Stimulated activated CD4-positive, alpha-beta T cell treated with anti-CD3 and anti-CD28 coated beads, Interleukin-15, amount 100 ng/mL, for 1 hour (primary cell): ENCODE measurements around the gene MAPK1.
A peak's percentile ranks its signal among the peaks of the same experiment; 100 is the strongest.
"Not testable (repeated sequence)": the region's sequence is repeated elsewhere in the genome, so short reads cannot be mapped to it uniquely, and the experiment has no call there.

Experiments
- DNase-seq, 2 donors: peaks; one replicate each; pipeline ENCODE4 v3.0.0-alpha.2; 2020; ENCODE audit warnings: low read depth in 1 of 2, low spot score in 1 of 2

Gene MAPK1

GRCh38 chr22:21867528-21868266 lies at the start of gene MAPK1:
Gene MAPK1, minus strand, starts transcription at chr22:21867645. Its CDS starts 205 bp downstream, at chr22:21867440.
- DNase-seq: peak; percentile 86 to 91

- DNase-seq: no peak
Measured at GRCh38 chr22:21916309-21916918, 49.0 kb upstream of the MAPK1 start.

DNA sequence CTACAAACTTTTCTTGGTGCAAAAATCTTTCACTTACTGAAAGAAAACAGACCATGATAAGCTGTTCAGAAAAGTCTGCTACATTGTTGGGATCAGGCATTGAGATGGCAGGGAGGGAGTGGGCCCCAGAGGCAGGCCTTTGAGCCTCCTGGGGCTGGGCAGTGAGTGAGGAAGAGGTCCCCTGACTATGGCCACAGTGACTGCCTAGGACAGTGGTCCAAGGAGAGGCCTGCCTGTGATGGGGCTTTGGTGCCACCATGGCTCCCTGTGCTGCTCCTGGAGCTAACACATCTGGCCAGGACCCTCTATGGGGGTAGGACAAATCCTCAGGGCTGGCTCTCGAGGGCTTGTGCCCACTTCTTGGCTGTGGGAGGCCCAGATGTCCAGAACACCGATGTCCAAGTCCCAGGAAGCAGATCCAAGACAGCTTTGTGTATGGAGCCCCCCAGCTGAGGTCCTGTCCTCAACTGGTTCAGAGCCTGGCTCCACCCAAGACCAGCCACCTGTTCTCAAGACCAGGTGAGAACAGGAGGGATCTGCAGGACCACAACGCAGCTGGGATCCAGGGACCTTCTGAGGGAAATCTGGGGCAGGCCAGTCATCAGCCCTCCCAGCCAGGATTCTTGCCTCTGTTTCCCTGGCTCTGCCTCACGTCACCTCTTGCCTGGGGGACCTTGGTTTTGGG lies 48.3 kb upstream of the MAPK1 start:
- DNase-seq: no peak

DNA sequence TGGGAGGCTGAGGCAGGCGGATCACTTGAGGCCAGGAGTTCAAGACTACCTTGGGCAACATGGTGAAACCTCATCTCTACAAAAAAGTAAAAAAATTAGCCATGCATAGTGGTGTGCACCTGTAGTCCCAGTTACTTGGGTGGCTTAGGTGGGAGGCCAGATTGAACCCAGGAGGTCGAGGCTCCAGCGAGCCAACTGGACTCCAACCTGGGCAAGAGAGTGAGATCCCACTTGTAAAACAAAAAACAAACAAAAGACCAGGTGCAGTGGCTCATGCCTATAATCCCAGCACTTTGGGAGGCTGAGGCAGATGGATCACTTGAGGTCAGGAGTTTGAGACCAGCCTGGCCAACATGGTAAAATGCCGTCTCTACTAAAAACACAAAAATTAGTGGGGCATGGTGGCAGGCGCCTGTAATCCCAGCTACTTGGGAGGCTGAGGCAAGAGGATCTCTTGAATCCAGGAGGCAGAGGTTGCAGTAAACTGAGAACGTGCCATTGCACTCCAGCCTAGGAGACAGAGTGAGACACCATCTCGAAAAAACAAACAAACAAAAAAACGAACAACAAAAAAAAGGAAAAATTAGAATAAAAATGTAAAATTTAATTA lies 46.7 kb upstream of the MAPK1 start:
- not testable (repeated sequence) for DNase-seq

- not testable (repeated sequence) for DNase-seq
Measured at GRCh38 chr22:21910367-21910766, 42.9 kb upstream of the MAPK1 start.

- no peak for DNase-seq
Measured at GRCh38 chr22:21909871-21910270, 42.4 kb upstream of the MAPK1 start.

DNA sequence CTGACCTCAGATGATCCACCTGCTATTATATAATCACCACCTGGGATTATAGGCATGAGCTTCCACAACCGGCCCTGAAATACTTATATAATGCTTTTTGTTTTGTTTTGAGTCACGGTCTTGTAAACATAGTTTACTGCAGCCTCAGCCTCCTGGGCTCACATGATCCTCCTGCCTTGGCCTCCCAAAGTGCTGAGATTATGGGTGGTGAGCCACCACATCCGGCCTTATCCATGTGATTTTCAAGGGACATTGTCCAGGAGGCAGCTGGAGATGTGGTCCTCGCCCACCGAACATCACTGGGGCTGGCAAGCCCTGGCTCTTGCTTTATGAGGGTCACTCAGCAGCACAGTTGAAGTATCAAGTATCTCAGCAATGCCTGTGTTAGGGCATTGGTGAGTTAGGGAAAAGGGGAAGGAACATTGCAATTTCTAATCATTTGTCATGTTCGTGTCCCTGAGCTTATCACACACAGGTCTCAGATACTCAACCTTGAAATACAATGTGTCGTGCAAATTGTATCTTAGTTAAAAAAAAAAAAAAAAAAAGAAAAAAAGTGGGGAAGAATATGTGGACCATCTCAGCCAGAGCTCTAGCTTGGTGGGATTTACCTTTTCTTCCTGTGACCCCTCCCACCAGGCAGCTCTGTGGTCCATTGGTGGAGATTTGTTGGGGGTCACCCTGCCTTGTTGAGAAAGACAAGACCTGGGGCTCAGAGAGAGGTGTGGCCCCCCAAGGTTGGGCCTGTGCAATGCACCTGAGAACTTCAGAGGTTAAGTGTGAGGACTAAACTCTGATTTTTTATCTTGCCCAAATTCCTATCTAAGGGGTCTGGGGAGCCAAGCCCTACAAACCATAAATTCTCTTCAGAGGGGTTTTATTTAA lies 40.4 kb upstream of the MAPK1 start:
- DNase-seq: no peak

GRCh38 chr22:21905234-21905633 lies 37.8 kb upstream of the MAPK1 start:
- not testable (repeated sequence) for DNase-seq

GRCh38 chr22:21904250-21904789 lies 36.9 kb upstream of the MAPK1 start:
- DNase-seq: no peak

GRCh38 chr22:21903283-21903682 lies 35.8 kb upstream of the MAPK1 start:
- DNase-seq: no peak

DNA sequence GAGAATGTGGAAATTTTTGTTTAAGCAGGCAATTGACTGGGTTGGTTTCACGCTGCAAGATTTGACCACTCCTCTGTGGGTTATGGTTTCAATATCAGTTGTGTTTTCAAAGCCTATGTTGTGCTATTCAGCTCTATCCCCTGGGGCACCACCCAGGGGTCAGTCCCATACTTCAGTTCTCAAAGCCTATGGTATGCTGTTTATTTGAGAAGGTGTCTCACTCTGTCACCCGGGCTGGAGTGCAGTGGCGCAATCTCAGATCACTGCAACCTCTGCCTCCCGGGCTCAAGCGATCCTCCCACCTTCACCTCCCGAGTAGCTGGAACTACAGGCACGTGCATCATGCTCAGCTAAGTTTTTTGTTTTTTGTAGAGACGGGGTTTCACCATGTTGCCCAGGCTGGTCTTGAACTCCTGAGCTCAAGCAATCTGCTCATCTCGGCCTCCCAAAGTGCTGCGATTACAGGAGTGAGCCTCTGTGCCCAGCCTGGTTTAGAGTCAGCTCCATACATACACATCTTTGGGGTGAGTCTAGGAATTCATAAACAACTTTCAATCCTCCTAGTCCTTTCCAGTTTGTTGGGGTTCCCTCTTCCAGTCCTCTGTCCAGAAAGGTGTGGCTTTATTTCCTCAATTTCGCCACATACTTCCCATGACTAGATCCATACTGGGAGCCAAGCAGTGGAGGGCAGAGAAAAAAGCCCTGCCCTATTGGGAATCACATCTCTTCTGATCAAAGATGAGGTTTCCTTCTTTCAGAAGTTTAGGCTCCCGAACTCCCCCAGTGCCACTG lies 35.0 kb upstream of the MAPK1 start:
- DNase-seq: no peak

- no peak for DNase-seq
Measured at GRCh38 chr22:21898354-21898896, 31.0 kb upstream of the MAPK1 start.

DNA sequence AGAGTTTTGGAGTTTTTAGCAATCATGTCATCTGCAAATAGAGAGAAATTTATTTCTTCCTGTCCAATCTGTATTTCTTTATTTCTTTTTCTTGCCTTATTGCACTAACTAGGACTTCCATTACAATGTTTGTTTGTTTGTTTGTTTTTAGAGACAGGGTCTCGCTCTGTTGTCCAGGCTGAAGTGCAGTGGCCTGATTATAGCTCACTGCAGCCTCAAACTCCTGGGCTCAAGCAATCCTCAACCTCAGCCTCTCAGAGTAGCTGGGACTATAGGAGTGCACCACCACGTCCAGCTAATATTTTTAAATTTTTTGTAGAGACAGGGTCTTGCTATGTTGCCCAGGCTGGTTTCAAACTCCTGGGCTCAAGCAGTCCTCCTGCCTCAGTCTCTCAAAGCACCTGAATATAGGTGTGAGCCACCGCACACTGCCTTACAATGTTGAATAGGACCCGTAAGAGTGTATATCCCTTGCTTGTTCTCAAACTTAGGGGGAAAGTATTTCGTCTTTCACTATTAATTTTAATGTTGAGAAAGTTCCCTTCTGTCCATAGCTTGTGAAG lies 29.6 kb upstream of the MAPK1 start:
- no peak for DNase-seq

GRCh38 chr22:21896275-21896674 lies 28.8 kb upstream of the MAPK1 start:
- DNase-seq: not testable (repeated sequence)

DNA sequence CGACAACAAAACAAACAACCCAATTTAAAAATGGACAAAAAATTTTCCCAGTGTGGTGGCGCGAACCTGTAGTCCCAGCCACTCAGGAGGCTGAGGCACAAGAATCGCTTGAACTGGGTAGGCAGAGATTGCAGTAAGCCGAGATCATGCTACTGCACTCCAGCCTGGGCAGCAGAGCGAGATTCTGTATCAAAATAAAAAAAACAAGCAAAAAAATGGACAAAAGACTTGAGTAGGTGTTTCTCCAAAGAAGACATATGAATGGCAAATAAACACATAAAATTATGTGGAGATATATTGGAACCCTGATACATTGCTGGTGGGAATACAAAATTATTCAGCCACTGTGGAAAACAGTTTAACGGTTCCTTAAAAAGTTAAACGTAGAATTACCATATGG lies 27.4 kb upstream of the MAPK1 start:
- no peak for DNase-seq

DNA sequence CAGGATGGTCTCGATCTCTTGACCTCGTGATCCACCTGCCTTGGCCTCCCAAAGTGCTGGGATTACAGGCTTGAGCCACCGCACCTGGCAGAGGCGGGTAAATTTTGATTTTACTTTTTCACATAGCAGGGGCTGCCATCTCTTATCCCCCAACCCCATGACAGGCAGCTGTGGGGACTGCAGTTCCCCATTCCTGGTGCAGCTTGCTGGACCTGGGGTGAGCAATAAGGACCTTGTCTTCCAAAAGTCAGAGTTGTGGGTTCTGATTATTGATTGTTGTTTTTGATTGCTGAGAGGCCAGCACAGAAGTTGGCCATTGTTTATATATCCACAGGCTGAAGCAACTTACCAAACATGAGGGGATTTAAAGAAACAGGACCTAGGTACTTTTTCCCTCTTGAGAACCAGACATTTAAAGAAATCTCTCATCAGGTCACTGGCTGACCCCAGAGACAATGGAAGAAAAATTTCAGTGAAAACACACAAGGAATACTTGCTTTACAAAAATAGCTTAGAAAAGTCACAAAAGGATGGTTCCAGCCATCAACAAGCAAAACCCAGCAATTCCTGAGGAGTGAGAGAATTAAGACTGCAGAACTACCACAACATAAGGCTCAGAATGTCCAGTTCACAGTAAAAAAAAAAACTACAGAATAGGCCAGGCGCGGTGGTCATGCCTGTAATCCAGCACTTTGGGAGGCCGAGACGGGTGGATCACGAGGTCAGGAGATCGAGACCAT lies 22.0 kb upstream of the MAPK1 start:
- no peak for DNase-seq

DNA sequence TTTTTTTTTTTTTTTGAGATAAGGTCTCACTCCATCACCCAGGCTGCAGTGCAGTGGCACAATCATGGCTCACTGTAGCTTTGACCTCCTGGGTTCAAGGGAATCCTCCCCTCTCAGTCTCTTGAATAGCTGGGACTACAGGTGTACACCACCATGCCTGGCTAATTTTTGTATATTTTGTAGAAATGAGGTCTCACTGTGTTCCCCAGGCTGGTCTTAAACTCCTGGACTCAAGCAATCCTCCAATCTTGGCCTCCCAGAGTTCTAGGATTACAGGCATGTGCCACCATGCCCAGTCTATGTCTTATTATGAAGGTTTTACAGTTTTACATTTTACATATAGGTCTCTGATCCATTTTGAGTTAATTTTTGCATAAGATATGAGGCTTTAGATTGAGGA lies 20.4 kb upstream of the MAPK1 start:
- no peak for DNase-seq

DNA sequence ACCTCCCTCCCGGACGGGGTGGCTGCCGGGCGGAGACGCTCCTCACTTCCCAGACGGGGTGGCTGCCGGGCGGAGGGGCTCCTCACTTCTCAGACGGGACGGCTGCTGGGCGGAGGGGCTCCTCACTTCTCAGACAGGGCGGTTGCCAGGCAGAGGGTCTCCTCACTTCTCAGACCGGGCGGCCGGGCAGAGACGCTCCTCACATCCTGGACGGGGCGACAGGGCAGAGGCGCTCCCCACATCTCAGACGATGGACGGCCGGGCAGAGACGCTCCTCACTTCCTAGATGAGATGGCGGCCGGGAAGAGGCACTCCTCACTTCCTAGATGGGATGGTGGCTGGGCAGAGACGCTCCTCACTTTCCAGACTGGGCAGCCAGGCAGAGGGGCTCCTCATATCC lies 16.5 kb upstream of the MAPK1 start:
- not testable (repeated sequence) for DNase-seq
